NCI-H1436 treated with DMSO at 0.1 percent for 48 hours (cell line): ENCODE results near the gene WDR87.
"Not testable (repeated sequence)": the region's sequence is repeated elsewhere in the genome, so short reads cannot be mapped to it uniquely, and the experiment has no call there.

ENCODE experiments used
- DNase-seq: peaks from one replicate; lab custom pipeline; 2025; lab: John Stamatoyannopoulos, UW

The WDR87 gene

GRCh38 chr19:37877147-37877546 lies 29.2 kb downstream of the WDR87 start:
- no peak for DNase-seq

- no peak for DNase-seq
These were observed 30.4 kb downstream of the WDR87 start for GRCh38 chr19:37876032-37876431.

GRCh38 chr19:37874784-37875183 lies 31.6 kb downstream of the WDR87 start:
- DNase-seq = no peak

- no peak for DNase-seq
These were observed 34.0 kb downstream of the WDR87 start for GRCh38 chr19:37872383-37872782.

- DNase-seq = no peak
These were observed 36.5 kb downstream of the WDR87 start for GRCh38 chr19:37869766-37870340.

GRCh38 chr19:37867831-37868230 lies 38.6 kb downstream of the WDR87 start:
- DNase-seq = no peak

- not testable (repeated sequence) for DNase-seq
These were observed 40.5 kb downstream of the WDR87 start for GRCh38 chr19:37865930-37866329.

- DNase-seq = no peak
These were observed 41.9 kb downstream of the WDR87 start for GRCh38 chr19:37864501-37864900.

GRCh38 chr19:37855098-37855497 lies 51.3 kb downstream of the WDR87 start:
- no peak for DNase-seq

GRCh38 chr19:37845932-37846331 lies 60.5 kb downstream of the WDR87 start:
- no peak for DNase-seq
